ENCODE data around the gene ZNF563. TPM values are rescaled to one million over a fixed set of nuclear protein-coding genes. Genes with fewer than 3 reads are reported as not detected.

ZNF563 gene
- total and polyA plus RNA-seq, 10 of the 15 experiments (the other 5 are each of a cell fraction or from before 2014, with no cell fraction given), result 1.7 to 6.4 (median 2.8) TPM

GRCh38 chr19:12353375-12353774, 19.9 kb upstream of the ZNF563 start (continued):
- TF ChIP-seq ZBED1 (IDR thresholded peaks at IDR 0.05; ENCODE audit: borderline replicate concordance), result no peak
- TF ChIP-seq JUND (IDR thresholded peaks at IDR 0.05; ENCODE audit: low read depth, low read length), result no peak
- no peak for TF ChIP-seq PAX8 (IDR thresholded peaks at IDR 0.05)
- TF ChIP-seq HDAC6 (IDR thresholded peaks at IDR 0.05; ENCODE audit: unreplicated experiment), result no peak
- TF ChIP-seq IKZF2 (IDR thresholded peaks at IDR 0.05), result no peak
- no peak for TF ChIP-seq RAD51 (IDR thresholded peaks at IDR 0.05)
- TF ChIP-seq MXI1 (IDR thresholded peaks at IDR 0.05; ENCODE audit: low read depth, low read length), result no peak
- no peak for TF ChIP-seq ZSCAN29 (IDR thresholded peaks at IDR 0.05)
- no peak for TF ChIP-seq ZNF207 (IDR thresholded peaks at IDR 0.05; ENCODE audit: borderline replicate concordance)

GRCh38 chr19:12350890-12351197, 17.4 kb upstream of the ZNF563 start:
- Histone ChIP-seq H3K79me2 (ENCODE audit: control insufficient read depth, insufficient read depth, low read length) (no peaks in the 10 kb centered on the region), H3K4me2 (ENCODE audit: control insufficient read depth, insufficient read depth) (no peak overlapping the region), H3K36me3 (ENCODE audit: control insufficient read depth in 2 of 2, insufficient read depth in 2 of 2, low read length in 1 of 2) (no peaks in the 10 kb centered on the region), H3K9me3 (replicated peaks; ENCODE audit: control insufficient read depth, insufficient read depth, low read length) (peaks cover 26% of the 10 kb centered on the region), H3K27ac (ENCODE audit: control insufficient read depth, insufficient read depth) (no peak overlapping the region), H3K4me3 (no peak overlapping the region), H4K20me1 (ENCODE audit: control insufficient read depth, insufficient read depth) (no peaks in the 10 kb centered on the region), H3K9ac (ENCODE audit: control insufficient read depth, insufficient read depth, low read length) (no peak overlapping the region), H3K27me3 (replicated peaks in 1 of 2; ENCODE audit: control insufficient read depth in 2 of 2, insufficient read depth in 2 of 2, low read length in 1 of 2) (no peaks in the 10 kb centered on the region), H2AFZ (ENCODE audit: control insufficient read depth, low read depth, low read length) (no peak overlapping the region), H3K4me1 (ENCODE audit: control insufficient read depth, insufficient read depth, low read length) (no peaks in the 10 kb centered on the region)
- intact Hi-C loops (cut with micrococcal nuclease; ENCODE audit: unreplicated experiment) (no loop called here), in situ Hi-C loops (cut with MboI) (no loop called here)
- ChIA-PET POLR2A (no interaction called here), CTCF (no interaction called here), SMC1A (ENCODE audit: uncharacterized antibody, unreplicated experiment) (no interaction called here), RAD21 (ENCODE audit: unreplicated experiment) (no interaction called here)
- ATAC-seq (no peak), FAIRE-seq (no peak), DNase-seq (ENCODE audit: low read depth, low spot score) (no peak)
- WGBS (ENCODE audit: insufficient coverage, insufficient replicate concordance, low lambda C conversion rate, missing lambda C conversion rate), result 73% methylated on average over 5 of the region's 5 CpGs
- BruUV-seq (replicated peaks), result no TSS peak
- TF ChIP-seq NFXL1 (IDR thresholded peaks at IDR 0.05; ENCODE audit: borderline replicate concordance) (no peak), IRF5 (IDR thresholded peaks at IDR 0.05; ENCODE audit: borderline replicate concordance) (no peak), SPI1 (IDR thresholded peaks at IDR 0.05; ENCODE audit: borderline replicate concordance, insufficient read depth, low read depth, low read length) (no peak), STAT1 (conservative IDR thresholded peaks at IDR 0.05) (no peak), STAT3 (IDR thresholded peaks at IDR 0.05; ENCODE audit: low read depth, low read length) (no peak), NFIC (IDR thresholded peaks at IDR 0.05; ENCODE audit: low read depth, low read length) (no peak), POLR2AphosphoS5 (IDR thresholded peaks at IDR 0.05; ENCODE audit: low read length) (no peak), TBL1XR1 (IDR thresholded peaks at IDR 0.05; ENCODE audit: low read depth, low read length) (no peak), SMARCA5 (IDR thresholded peaks at IDR 0.05) (no peak), NKRF (conservative IDR thresholded peaks at IDR 0.05) (no peak), FOS (IDR thresholded peaks at IDR 0.05; ENCODE audit: borderline replicate concordance, extremely low read depth, insufficient read length) (no peak), YY1 (IDR thresholded peaks at IDR 0.05; ENCODE audit: low read depth, low read length) (no peak), E4F1 (IDR thresholded peaks at IDR 0.05; ENCODE audit: borderline replicate concordance, partially characterized antibody) (no peak)

All from GM12878 (cell line).